T-cell (primary cell): ENCODE results near the gene SMARCD2. TPM values are rescaled to one million over a fixed set of nuclear protein-coding genes. Genes with fewer than 3 reads are reported as not detected.

Source experiments
- ATAC-seq, 4 experiments: fragments of 200-7000 bp in 3 of 4; fragments of 150-1000 bp in 1 of 4; cut with Tn5 transposase; replicated peaks in 1 of 4; 1 replicate in 3 of 4; 2 replicates in 1 of 4; pipeline ENCODE4 v1.10.0; 2021; ENCODE audit warnings: moderate library complexity in 3 of 4, mild to moderate bottlenecking in 2 of 4, moderate number of reproducible peaks in 1 of 4
- CTCF ChIA-PET, 2 donors: fragments of 300-600 bp; sonication (Branson Sonifier 250); formaldehyde crosslinking; loops; one replicate each; lab custom pipeline; 2022; ENCODE audit warnings: antibody characterized with exemption in 2 of 2; lab: Charles Lee
- POLR2A ChIA-PET, 2 donors: fragments of 300-600 bp; sonication (Branson Sonifier 250); formaldehyde crosslinking; loops; one replicate each; lab custom pipeline; 2022; ENCODE audit warnings: antibody characterized with exemption in 2 of 2; lab: Charles Lee
- DNase-seq, 35 experiments: peaks; one replicate each; pipeline versions ENCODE4 v3.0.0 to v3.0.0-alpha.2; 2013 to 2023
- H3K27ac ChIP-seq: one replicate; pipeline ENCODE4 v1.5.1; 2013; ENCODE audit warnings: low read length
- H3K27me3 ChIP-seq, 2 experiments: replicated peaks in 1 of 2; 1 replicate in 1 of 2; 2 replicates in 1 of 2; pipeline versions ENCODE4 v1.6.1 to v1.7.0; 2013; ENCODE audit warnings: low read length in 1 of 2, mixed read lengths in 1 of 2; ENCODE audit not compliant: control insufficient read depth in 2 of 2, insufficient read depth in 2 of 2; ENCODE audit errors: extremely low read depth in 1 of 2
- H3K36me3 ChIP-seq, 2 donors: 1 replicate in 1 of 2; 2 replicates in 1 of 2; pipeline versions ENCODE4 v1.6.1 to v1.7.0; 2013; ENCODE audit warnings: low read length in 1 of 2; ENCODE audit not compliant: control insufficient read depth in 2 of 2, insufficient read depth in 1 of 2; ENCODE audit errors: extremely low read depth in 1 of 2
- H3K4me1 ChIP-seq, 2 experiments: 1 replicate in 1 of 2; 2 replicates in 1 of 2; pipeline versions ENCODE4 v1.6.1 to v1.7.0; 2013; ENCODE audit warnings: low read length in 2 of 2, mixed read lengths in 1 of 2; ENCODE audit not compliant: insufficient read depth in 2 of 2, control insufficient read depth in 1 of 2; ENCODE audit errors: extremely low read depth in 1 of 2
- H3K4me3 ChIP-seq, 2 donors: 1 replicate in 1 of 2; 2 replicates in 1 of 2; pipeline versions ENCODE4 v1.5.1 to v1.7.0; 2013; ENCODE audit warnings: mild to moderate bottlenecking in 2 of 2, low read length in 1 of 2, moderate library complexity in 1 of 2; ENCODE audit not compliant: control insufficient read depth in 1 of 2; ENCODE audit errors: extremely low read depth in 1 of 2
- H3K9me3 ChIP-seq: 2 replicates; pipeline ENCODE4 v1.7.0; 2013
- H3K27ac Mint-ChIP-seq, 2 donors: one replicate each; pipeline ENCODE4 v1.8.0; 2020 to 2021; ENCODE audit warnings: mild to moderate bottlenecking in 2 of 2, mixed read lengths in 2 of 2
- H3K27me3 Mint-ChIP-seq, 2 donors: one replicate each; pipeline ENCODE4 v1.8.0; 2021 to 2022; ENCODE audit warnings: mixed read lengths in 2 of 2
- H3K36me3 Mint-ChIP-seq: one replicate; pipeline ENCODE4 v1.8.0; 2021; ENCODE audit warnings: mixed read lengths
- H3K4me1 Mint-ChIP-seq, 3 donors: one replicate each; pipeline ENCODE4 v1.8.0; 2020 to 2022; ENCODE audit warnings: mixed read lengths in 3 of 3, mild to moderate bottlenecking in 1 of 3
- H3K4me3 Mint-ChIP-seq, 3 donors: one replicate each; pipeline ENCODE4 v1.8.0; 2020 to 2022; ENCODE audit warnings: mild to moderate bottlenecking in 3 of 3, mixed read lengths in 3 of 3, moderate library complexity in 3 of 3
- H3K9me3 Mint-ChIP-seq, 3 donors: one replicate each; pipeline ENCODE4 v1.8.0; 2020 to 2022; ENCODE audit warnings: mixed read lengths in 3 of 3
- WGBS: methylation state at CpG from one replicate; pipeline ENCODE4 v1.1.5; 2013; ENCODE audit warnings: missing lambda C conversion rate; ENCODE audit not compliant: insufficient coverage; 5-methylcytosine and 5-hydroxymethylcytosine counted together
- total RNA-seq, 35 experiments: library from RNA in 6 of 35; stranded (reverse) in 6 of 35; fragments of 120-200 nt in 1 of 35; gene quantifications; one replicate each; pipeline versions ENCODE4 v1.2.1 to v1.2.4 and lab custom pipeline; 2013 to 2026

Gene SMARCD2
- total RNA-seq, 5 donors from 2014 or later (not counting 1 experiment from before 2014, with no cell fraction given): 94.9 to 129 (median 121) TPM

DNA sequence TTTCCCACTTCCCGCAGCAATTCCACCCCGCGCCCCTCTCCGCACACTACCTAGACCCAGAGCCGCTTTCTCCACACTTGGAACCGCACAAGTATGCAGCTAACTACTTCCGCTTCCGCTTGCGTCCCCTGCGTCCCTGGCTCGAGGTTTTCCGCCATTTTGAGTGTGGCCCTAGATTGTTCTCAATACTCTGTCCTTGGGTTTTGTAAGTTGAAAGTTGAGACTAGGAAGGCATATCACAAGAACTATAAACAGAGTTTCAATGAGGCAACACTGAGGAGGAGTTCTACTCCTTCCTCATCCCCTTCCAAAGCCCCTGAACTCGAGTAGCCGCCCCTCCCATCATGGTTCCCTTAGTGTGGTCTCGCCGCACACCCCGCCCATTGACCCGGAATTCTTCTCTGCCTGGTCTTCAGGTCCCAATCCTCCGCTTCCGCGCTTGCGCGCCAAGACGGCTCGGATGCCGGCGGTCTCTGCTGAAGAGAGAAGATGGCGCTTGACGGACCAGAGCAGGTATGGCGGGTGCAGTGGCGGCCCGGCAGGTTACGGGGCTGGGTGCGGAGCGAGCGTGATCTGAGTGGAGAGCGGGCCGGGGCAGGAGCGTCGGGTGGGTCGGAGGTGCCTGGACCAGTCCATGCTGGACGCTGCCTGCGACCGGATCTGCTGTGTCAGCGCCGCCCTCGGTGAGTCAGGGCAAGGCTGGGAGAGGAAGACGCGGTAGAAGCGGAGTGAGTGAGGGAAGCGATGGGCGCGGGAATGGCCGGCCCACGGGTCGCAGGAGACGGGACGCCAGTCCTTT, 15.3 kb downstream of the SMARCD2 start, which contains the start of the genes FTSJ3 and PSMC5:
Gene FTSJ3 (minus strand): TSS at position 662 of the 799 bp plus-strand sequence. CDS start 761 bp downstream, outside the sequence.
Gene PSMC5 (plus strand): TSS at position 430 of the 799 bp plus-strand sequence. CDS start 60 bp downstream, at position 490.
- Mint-ChIP-seq H3K9me3 (no peaks in the 10 kb centered on the region), H3K27me3 (no peaks in the 10 kb centered on the region), H3K4me1 (peaks cover 72 to 90% (median 79%) of the 10 kb centered on the region in 3 donors), H3K36me3 (peaks cover 58% of the 10 kb centered on the region), H3K27ac (peak within 1 kb of the TSS; percentile 99 to 100), H3K4me3 (peak within 1 kb of the TSS; percentile 96 to 98 (median 98))
- no peaks in the 10 kb centered on the region for H3K27me3 ChIP-seq
- H3K4me3 ChIP-seq: peak within 1 kb of the TSS; percentile 80 to 100
- peak; percentile 93 to 96 (median 94) for ATAC-seq
- peak within 1 kb of the TSS; percentile 81 for H3K27ac ChIP-seq
- POLR2A ChIA-PET: interaction anchor here (0.6 to 1.5 kb wide), 4 partner anchors 12 to 403 kb away, joined by 3 to 8 read pairs (median 3); partner anchors contain the start of genes CCDC47 (in 1 of the 2) and DDX42 (in 1 of the 2)
- under 1% methylated on average over 52 of the region's 58 CpGs for WGBS
- H3K36me3 ChIP-seq: peaks cover 34 to 72% of the 10 kb centered on the region in 2 donors
- CTCF ChIA-PET: interaction anchor here in 1 of 2 donors (0.5 to 1.2 kb wide), 7 partner anchors 16 to 471 kb away, joined by 3 to 5 read pairs (median 3); partner anchors contain the start of genes CCDC47, DDX42 and SMARCD2
- DNase-seq: peak; percentile 85 to 99 (median 96)
- peaks cover 33 to 58% of the 10 kb centered on the region in 2 experiments for H3K4me1 ChIP-seq
- H3K9me3 ChIP-seq: no peaks in the 10 kb centered on the region

DNA sequence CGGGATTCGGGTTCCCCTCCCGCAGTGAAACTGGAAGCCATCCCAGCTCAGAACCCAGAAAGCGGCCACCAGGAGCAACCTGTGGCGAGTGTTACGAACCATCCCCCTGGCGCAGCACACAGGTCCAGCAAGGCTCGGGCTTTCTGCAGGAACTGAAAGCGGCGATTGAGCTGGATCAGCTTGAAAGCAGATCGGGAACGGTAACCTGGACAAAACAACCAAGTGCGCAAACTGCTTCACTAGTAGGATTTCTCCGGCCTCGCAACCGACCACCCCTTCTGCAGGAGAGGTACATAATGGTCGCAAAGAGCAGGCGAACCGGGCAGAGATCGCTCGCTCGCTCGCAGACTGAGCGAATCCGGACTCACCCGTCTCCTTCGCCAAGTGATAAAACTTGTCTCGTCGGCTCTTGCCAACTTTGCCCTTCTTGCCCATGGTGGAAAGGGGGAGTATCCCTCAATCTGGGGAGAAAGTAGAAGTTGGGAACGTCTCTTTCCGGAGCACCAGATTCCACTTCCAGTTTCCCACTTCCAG, 15.9 kb downstream of the SMARCD2 start:
- 1% methylated on average over 31 of the region's 31 CpGs for WGBS
- Histone ChIP-seq H3K36me3 (peaks cover 28 to 72% of the 10 kb centered on the region in 2 donors), H3K27ac (peak overlapping the region; percentile 81), H3K4me3 (peak overlapping the region; percentile 80 to 100), H3K4me1 (peaks cover 27 to 51% of the 10 kb centered on the region in 2 experiments), H3K27me3 (no peaks in the 10 kb centered on the region), H3K9me3 (no peaks in the 10 kb centered on the region)
- H3K27me3 Mint-ChIP-seq: no peaks in the 10 kb centered on the region
- ATAC-seq: peak; percentile 3 to 7 (median 4)
- peaks cover 57% of the 10 kb centered on the region for H3K36me3 Mint-ChIP-seq
- ChIA-PET POLR2A (interaction anchor here in 1 of 2 donors (0.6 to 1.5 kb wide), 2 partner anchors 53 to 670 kb away, joined by 3 read pairs; partner anchors contain the start of genes CCDC47 and DDX42), CTCF (interaction anchor here in 1 of 2 donors (0.6 to 1.2 kb wide), 6 partner anchors 17 to 58 kb away, joined by 3 to 5 read pairs (median 4); partner anchors contain the start of genes CCDC47, DDX42 and SMARCD2)
- peak overlapping the region; percentile 99 to 100 for H3K27ac Mint-ChIP-seq
- DNase-seq: peak in 2 of 35 experiments; percentile 17 to 19
- H3K9me3 Mint-ChIP-seq: no peaks in the 10 kb centered on the region
- peaks cover 71 to 90% (median 76%) of the 10 kb centered on the region in 3 donors for H3K4me1 Mint-ChIP-seq
- H3K4me3 Mint-ChIP-seq: peak overlapping the region; percentile 96 to 98 (median 98)

DNA sequence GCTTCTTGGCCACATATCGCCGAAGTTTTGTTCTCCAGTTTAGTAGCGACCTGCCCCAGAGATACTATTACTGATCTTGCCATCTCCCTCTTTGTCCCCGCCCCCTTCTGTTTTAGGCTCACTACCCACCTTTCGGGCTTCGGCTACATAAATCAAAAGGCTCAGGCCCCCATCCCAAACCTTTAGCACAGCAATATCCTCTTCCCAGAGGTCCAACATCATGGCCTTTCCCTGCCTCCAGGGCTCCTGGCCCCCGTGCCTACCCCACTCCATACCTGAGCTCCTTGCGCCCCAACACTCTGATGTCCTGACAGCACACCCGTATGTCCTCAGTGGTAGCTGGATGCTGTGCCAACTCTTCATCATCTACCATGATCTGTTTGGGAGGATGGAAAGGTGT, 18.1 kb downstream of the SMARCD2 start:
- no peak for ATAC-seq
- ChIA-PET POLR2A (no interaction called here), CTCF (no interaction called here)
- Mint-ChIP-seq H3K36me3 (peaks cover 49% of the 10 kb centered on the region), H3K27me3 (no peaks in the 10 kb centered on the region), H3K9me3 (no peaks in the 10 kb centered on the region), H3K4me3 (peak overlapping the region in 1 of 3 donors; percentile 31), H3K27ac (peak overlapping the region; percentile 23 to 48), H3K4me1 (peaks cover 50 to 78% (median 58%) of the 10 kb centered on the region in 3 donors)
- no peaks in the 10 kb centered on the region for H3K27me3 ChIP-seq
- no peak overlapping the region for H3K4me3 ChIP-seq
- H3K27ac ChIP-seq: no peak overlapping the region
- H3K4me1 ChIP-seq: peaks cover 23 to 38% of the 10 kb centered on the region in 2 experiments
- no peaks in the 10 kb centered on the region for H3K9me3 ChIP-seq
- DNase-seq: no peak
- 90% methylated on average over 7 of the region's 9 CpGs for WGBS
- H3K36me3 ChIP-seq: peaks cover 27 to 69% of the 10 kb centered on the region in 2 donors

GRCh38 chr17:63823659-63824331, 18.7 kb downstream of the SMARCD2 start:
- peaks cover 49 to 76% (median 53%) of the 10 kb centered on the region in 3 donors for H3K4me1 Mint-ChIP-seq
- H3K36me3 Mint-ChIP-seq: peaks cover 50% of the 10 kb centered on the region
- peaks cover 18 to 33% of the 10 kb centered on the region in 2 experiments for H3K4me1 ChIP-seq
- H3K27me3 Mint-ChIP-seq: no peaks in the 10 kb centered on the region
- ChIA-PET CTCF (no interaction called here), POLR2A (no interaction called here)
- no peak overlapping the region for H3K27ac ChIP-seq
- H3K36me3 ChIP-seq: peaks cover 27 to 69% of the 10 kb centered on the region in 2 donors
- H3K9me3 ChIP-seq: no peaks in the 10 kb centered on the region
- H3K9me3 Mint-ChIP-seq: no peaks in the 10 kb centered on the region
- H3K4me3 Mint-ChIP-seq: peak overlapping the region in 1 of 3 donors; percentile 31
- 96% methylated on average over 8 of the region's 13 CpGs for WGBS
- ATAC-seq (no peak), DNase-seq (no peak)
- no peak overlapping the region for H3K4me3 ChIP-seq
- H3K27ac Mint-ChIP-seq: peak overlapping the region; percentile 48 to 61
- H3K27me3 ChIP-seq: no peaks in the 10 kb centered on the region

- Mint-ChIP-seq H3K27me3 (no peaks in the 10 kb centered on the region), H3K4me1 (peaks cover 38 to 68% (median 43%) of the 10 kb centered on the region in 3 donors), H3K27ac (peak overlapping the region; percentile 2 to 82), H3K9me3 (no peaks in the 10 kb centered on the region), H3K36me3 (peaks cover 62% of the 10 kb centered on the region), H3K4me3 (no peak overlapping the region)
- no peak for ATAC-seq
- Histone ChIP-seq H3K4me1 (peaks cover 7 to 24% of the 10 kb centered on the region in 2 experiments), H3K27ac (no peak overlapping the region), H3K27me3 (no peaks in the 10 kb centered on the region), H3K36me3 (peaks cover 27 to 79% of the 10 kb centered on the region in 2 donors), H3K4me3 (no peak overlapping the region), H3K9me3 (no peaks in the 10 kb centered on the region)
- CTCF ChIA-PET: interaction anchor here in 1 of 2 donors (0.6 kb wide), 1 partner anchor 49 kb away, joined by 3 read pairs; the partner anchor contains the start of genes CCDC47 and DDX42
- POLR2A ChIA-PET: no interaction called here
- DNase-seq: no peak
Measured at GRCh38 chr17:63822537-63822936, 19.9 kb downstream of the SMARCD2 start.
